ENCODE results near the gene WWOX.

DNA sequence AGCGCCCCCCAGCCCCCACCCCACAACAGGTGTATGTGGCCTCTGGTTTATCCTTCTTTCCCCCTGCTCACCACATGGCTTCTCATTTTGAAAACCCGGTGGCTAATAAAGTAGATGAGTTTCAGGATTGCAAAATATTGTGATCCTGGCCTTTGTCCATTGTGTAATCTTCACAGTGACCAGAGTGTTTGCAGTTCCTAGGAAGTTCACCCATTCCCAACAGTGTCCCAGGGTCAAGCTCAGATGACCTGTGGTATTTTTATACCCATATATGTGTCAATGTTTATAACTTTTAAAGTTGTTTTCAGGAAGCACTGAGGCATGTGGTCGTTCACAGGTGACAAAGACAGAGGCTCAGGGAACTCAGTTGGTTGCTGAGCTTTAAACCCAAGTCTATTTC, 721.9 kb downstream of the WWOX start:
- TF ChIP-seq POLR2AphosphoS5 (IDR thresholded peaks at IDR 0.05; ENCODE audit: borderline replicate concordance, low read depth, low read length): no peak
- no peak for TF ChIP-seq EZH2 (IDR thresholded peaks at IDR 0.05)
- no peak for TF ChIP-seq FOXP2 (optimal IDR thresholded peaks at IDR 0.05; ENCODE audit: control extremely low read depth, extremely low read length, insufficient read depth)

All from SK-N-MC (cell line).